GM18909 (cell line): ENCODE measurements around the gene SERPINB12.

Source experiments
- ATAC-seq: cut with Tn5 transposase; IDR thresholded peaks from one replicate; pipeline ENCODE4 v1.9.1; 2021; ENCODE audit warnings: mild to moderate bottlenecking; ENCODE audit not compliant: unreplicated experiment, poor library complexity

Gene SERPINB12, protein sequence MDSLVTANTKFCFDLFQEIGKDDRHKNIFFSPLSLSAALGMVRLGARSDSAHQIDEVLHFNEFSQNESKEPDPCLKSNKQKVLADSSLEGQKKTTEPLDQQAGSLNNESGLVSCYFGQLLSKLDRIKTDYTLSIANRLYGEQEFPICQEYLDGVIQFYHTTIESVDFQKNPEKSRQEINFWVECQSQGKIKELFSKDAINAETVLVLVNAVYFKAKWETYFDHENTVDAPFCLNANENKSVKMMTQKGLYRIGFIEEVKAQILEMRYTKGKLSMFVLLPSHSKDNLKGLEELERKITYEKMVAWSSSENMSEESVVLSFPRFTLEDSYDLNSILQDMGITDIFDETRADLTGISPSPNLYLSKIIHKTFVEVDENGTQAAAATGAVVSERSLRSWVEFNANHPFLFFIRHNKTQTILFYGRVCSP

DNA sequence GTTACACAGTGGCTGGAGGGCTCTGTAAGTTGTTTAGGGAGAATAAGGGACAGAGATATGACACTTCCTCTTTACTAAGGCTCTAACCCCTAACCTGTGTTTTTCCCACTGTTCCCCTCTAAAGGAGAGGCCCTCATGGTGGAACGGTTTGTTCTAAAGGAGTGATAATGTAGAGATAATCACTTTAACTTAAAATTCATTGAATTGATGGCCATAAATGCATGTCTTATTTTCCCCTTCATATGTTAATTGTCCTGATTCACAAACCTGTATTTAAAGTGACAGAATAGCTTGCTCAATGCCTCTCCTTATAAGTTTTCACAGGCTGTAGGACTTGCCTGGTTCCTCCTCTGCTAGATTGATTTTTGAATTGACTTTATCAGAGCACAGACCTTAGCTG lies at the start of gene SERPINB12:
Gene SERPINB12 (plus strand): TSS at position 301 of the 400 bp plus-strand sequence. CDS start 13,791 bp downstream, outside the sequence.
- no peak for ATAC-seq

DNA sequence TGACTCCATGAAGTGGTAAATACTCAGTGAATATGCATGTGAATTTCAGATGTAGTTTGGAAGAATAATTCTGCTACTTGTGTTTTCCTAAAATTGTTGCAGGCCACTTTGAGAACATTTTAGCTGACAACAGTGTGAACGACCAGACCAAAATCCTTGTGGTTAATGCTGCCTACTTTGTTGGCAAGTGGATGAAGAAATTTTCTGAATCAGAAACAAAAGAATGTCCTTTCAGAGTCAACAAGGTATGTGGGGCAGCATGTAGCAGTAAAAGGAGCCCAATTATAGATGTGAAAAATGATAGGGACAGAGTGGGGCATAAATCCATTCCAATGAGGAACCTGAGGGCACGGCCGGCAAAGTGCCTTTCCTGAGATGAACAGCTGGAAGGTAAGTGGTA lies 49.3 kb upstream of the SERPINB12 start:
- ATAC-seq: no peak

DNA sequence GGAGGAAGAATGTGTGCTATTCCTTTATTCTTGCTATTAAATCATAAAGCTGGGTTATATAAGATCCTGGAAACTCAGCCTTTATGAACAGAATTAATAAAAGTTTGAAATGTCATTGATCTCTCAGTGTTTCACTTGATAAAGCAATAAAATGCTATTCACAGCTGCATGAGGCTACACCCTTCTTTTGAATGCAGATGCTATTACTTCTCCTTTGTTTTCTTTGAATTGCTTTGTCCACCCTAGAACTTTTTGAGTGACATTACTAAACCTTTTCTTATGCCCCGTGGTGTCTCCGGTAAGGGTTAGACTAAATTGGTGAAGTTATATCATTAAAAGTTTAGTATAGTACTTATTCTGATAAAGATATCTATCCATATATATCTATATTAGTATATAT lies 46.5 kb upstream of the SERPINB12 start:
- no peak for ATAC-seq

- ATAC-seq: peak; percentile 60
Observed at GRCh38 chr18:63505566-63506335, 36.4 kb upstream of the SERPINB12 start.

GRCh38 chr18:63506336-63506646 lies 35.9 kb upstream of the SERPINB12 start:
- ATAC-seq: peak; percentile 14

GRCh38 chr18:63508596-63508995 lies 33.6 kb upstream of the SERPINB12 start:
- no peak for ATAC-seq

GRCh38 chr18:63511285-63511684 lies 30.9 kb upstream of the SERPINB12 start:
- no peak for ATAC-seq

DNA sequence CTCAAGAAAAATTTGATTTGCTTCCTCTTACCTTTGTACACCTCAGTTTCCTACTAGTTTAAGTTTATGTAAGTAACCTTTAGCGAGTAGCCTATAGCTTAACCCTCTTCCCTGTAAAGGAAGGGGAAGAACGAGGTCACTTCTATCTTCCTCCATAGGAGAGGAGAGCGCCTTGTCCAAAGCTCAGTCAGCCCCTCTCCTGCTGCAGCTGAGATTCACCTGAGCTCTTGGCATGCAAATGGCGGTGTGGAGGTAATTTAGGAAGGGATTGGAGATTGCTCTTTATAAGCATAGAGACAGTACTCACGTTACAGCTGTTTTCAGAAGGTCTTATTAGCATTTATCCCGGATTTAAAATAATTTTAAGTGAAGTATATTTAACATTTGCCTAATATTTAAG lies 27.8 kb upstream of the SERPINB12 start:
- ATAC-seq: no peak

DNA sequence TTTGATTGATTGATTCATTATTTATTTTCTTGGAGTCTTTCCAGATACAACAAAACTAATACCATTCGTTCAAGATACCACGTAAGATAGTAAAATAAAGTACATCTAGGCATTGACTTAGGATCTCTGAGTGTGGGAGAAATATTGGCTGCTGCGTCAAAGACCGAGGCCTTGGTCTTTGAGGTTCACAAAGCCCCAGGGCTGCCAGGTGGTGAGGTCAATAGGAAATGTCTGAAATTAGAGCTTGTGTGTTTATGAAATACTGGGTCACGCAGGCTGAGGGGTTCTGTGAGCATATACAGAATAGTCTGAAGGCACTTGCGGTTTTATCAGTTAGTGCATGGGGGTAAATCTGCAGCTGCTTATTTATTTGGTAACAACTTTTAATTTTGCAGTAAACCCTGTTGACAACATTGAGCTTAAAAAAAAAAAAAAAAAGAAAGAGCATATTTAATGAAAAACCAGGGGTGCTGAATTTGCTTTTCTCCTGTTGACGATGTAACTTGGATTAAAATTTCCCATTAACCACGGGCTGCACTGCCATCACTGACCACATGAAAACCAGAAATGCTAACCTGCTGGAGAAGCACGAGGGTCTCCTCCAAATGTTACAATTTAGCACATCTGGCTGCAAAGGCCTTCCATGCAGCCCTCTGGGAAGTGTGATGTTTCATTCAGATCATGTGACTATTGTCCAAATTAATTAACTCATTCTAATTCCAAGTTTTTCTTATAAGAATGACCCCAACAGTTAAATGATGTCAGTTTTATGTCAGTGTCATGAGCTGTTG lies 27.1 kb upstream of the SERPINB12 start:
- no peak for ATAC-seq

- no peak for ATAC-seq
Observed at GRCh38 chr18:63515801-63516200, 26.4 kb upstream of the SERPINB12 start.

DNA sequence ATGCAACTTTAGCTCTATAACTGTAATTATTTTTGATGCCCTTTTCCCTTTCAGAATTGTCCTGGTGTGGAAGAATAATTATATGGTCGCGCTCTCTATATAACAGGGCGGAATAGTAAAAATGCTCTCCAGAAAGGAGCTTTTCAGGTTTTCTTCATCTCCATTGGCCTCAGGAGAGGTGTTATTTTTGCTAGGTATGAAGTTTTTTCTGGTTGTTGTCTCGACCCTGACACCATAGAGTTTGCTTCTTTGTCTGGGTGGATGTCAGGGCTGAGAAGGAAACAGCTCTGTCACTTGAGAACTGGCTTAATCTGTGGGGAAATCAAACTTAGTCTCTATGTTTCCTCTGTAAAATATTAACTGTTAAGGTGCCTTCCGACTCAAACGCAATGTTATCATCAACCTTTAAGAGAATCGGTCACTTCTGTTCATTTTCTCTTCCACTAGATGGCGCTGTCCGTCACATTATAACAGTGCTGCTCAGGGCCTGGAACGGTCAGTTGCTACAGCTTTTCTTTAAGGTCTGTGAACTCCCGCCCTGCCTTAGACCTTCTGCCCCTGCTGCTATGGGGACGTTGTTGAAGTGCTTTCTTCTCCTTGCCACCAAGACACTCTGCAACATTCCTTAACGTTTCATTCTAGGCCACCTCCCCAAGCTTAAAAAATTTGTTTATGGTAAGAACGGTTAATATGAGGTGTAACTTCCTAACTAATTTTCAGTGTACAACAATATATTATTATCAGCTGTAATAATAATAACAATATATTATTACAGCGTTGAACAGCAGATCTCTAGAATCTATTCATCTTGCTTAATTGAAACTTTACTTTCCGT lies 23.8 kb upstream of the SERPINB12 start:
- peak; percentile 95 for ATAC-seq

DNA sequence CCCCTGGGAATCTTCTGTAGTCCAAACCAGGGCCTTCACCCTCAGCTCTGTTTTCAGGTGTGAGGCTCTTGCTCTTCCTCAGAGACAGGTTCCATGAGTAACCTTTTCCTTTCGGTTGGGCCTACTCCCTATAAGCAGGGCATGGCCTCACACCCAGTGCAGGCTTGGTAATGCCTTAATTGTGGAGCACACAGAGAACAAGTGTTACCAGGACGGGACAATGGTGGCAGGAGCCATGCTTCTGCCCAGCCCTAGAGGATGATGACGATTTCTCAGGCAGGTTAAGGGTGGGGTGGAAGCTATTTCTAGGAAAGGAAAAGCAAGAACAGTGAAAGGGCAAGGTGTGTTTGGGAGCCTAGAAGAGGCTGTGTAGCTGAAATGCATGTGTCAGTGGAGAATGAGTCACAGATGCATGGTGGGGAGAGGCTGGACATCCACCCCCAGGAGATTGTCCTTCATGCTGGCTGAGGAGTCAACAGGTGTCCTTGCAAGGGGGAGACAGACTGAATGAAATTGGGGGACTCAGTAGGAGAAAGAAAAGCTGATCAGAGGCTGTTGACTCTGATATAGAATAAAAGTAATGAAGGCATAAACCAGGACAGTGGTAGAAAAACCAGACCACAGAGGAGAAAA lies 22.0 kb upstream of the SERPINB12 start:
- no peak for ATAC-seq

DNA sequence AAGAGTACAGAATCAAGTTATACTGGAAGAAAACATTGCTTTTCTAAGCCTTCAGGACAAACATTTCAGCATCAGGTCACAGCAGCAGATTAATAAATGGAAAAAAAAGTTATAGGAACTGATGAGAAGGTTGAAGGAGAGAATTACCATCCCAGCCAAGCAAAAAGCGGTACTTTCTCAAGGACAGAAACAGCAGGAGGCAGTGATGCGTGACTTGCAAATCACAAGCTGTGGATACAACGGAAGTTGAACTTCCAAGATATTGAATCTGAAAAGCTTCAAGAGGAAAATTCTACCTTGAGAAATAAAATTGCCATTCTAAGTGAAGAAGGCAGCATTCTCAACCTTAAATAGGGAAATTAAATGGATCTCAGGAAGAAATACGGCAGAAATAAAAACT lies 18.5 kb upstream of the SERPINB12 start:
- ATAC-seq: no peak

DNA sequence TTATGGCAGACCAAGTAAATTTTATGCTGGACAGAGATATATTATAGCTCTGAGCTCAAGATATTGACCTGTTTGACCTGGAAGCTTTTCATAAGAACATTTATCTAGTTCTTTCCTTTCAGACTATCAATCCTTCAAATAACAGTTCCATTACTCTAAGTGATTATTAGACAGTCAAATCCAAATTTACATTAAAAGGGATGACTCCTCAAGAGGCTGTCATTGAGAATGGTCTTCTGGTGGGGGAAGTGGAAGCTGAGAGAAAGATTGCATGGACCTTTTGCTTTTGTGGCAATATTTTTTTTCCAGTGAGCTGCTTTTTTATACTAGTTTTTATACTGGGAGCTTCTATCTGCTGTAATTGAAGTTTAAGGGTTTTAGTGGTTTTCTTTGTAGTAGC lies 14.9 kb upstream of the SERPINB12 start:
- no peak for ATAC-seq

DNA sequence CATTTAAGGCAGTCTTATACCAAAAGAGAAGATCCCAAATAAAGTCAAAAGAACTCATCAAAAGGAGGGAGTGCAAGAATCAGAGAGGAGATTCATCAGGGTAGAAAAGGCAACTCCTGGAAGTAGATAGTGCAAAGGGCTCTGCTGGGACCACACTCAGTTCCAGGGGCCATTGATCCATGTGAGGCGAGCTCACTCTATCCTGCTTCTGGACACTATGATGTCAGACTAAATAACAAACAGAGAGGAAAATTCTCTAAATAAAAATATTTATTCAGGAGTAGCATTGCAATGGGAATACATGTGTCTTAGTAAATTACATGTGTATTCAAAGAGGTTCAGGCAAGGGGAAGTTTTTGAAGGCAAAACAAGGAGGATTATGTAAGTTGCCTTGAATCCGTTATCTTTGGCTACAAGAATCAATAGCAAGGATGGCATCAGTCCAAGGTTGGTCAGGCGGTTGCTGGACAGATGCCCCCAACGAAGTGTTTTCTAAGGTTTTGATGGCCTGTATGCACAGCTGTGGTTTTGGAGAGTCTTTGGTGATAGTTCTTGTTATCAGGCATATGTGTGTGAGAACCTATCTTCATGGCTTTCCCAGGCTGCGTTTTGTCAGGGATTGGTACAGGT lies 13.2 kb upstream of the SERPINB12 start:
- no peak for ATAC-seq

- no peak for ATAC-seq
Observed at GRCh38 chr18:63532471-63532870, 9.7 kb upstream of the SERPINB12 start.

DNA sequence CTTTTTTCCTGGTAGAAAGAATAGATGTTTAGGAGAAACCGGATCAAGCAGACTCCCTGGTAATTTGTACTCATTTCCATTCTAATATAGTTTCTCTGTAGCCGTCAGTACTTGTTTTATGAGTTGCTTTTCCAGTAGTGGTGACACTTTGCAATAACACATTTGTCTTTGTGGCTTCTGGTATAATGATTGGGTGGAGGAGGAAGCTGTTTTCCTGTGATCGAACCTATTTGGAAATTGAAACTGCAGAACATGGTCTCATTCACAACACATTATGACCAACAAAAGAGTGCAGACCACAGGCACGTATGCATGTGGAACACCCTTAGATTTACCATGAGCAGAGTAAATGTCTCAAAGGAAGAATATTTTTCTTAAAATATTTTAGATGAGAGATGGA lies 7.6 kb upstream of the SERPINB12 start:
- ATAC-seq: peak; percentile 71

- ATAC-seq: no peak
Observed at GRCh38 chr18:63539904-63540510, 2.2 kb upstream of the SERPINB12 start.

GRCh38 chr18:63544017-63544416 lies 1.8 kb downstream of the SERPINB12 start:
- ATAC-seq: no peak
